ENCODE measurements around the gene PILRB. TPM values are rescaled to one million over a fixed set of nuclear protein-coding genes. Genes with fewer than 3 reads are reported as not detected.

Gene PILRB
- total and polyA plus RNA-seq, 9 of the 15 experiments (the other 6 are each of a cell fraction or from before 2014, with no cell fraction given), result 6.2 to 94.6 (median 37.0) TPM

DNA sequence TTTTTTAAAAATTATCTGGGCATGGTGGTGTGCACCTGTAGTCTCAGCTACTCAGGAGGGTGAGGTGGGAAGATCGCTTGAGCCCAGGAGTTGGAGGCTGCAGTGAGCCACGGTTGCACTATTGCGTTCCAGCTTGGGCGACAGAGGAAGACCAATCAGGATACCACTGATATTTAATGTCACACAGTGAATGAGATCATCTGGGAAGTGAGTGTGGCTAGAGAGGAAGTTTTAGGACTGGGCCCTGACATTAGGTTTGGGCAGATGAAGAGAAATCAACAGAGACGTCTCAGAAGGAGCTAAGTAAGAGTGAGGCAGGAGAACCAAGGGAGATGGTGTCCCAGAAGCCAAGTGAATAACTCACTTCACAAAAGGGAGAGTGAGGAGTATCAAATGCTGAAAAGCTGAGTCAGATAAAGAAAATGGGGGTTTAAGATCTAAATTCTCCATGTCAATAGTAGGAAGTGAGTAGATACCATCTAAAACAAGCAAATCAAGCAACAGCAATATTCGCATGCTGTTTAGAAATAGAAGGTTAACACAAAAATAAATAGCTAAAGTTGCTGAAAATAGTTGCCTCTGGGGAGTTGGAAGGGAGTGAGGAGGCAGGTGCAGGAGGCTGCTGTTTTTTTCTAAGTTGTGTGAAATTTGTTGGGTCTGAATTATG, 26.8 kb downstream of the PILRB start:
- ChIA-PET POLR2A (interaction anchor here (0.6 to 1.3 kb wide), 3 partner anchors 9 to 98 kb away, joined by 3 to 4 read pairs (median 3); no protein-coding TSS in a partner anchor), CTCF (ENCODE audit: low intra/inter-chr PET ratio) (no interaction called here)
- H3K4me1 ChIP-seq (replicated peaks in 1 of 2; ENCODE audit: control insufficient read depth in 2 of 2, insufficient read depth in 2 of 2, low read length in 2 of 2), result peaks cover under 1 to 8% of the 10 kb centered on the region in 2 experiments; a peak in 3 of 5 replicates
- BruUV-seq (replicated peaks), result no TSS peak
- H3K4me3 ChIP-seq, result no peak overlapping the region
- H4K20me1 ChIP-seq (replicated peaks; ENCODE audit: control insufficient read depth, insufficient read depth, low read length), result no peaks in the 10 kb centered on the region
- H3K27ac ChIP-seq (ENCODE audit: extremely low read depth, low read depth, low read length), result no peak overlapping the region
- FAIRE-seq (no peak), ATAC-seq (no peak), DNase-seq (ENCODE audit: extremely low read depth in 1 of 4, low spot score in 3 of 4) (no peak)
- H3K9me3 ChIP-seq (replicated peaks; ENCODE audit: control insufficient read depth, insufficient read depth, low read depth, low read length), result no peaks in the 10 kb centered on the region
- H3K36me3 ChIP-seq (ENCODE audit: control insufficient read depth, insufficient read depth, low read length), result no peaks in the 10 kb centered on the region
- peak overlapping the region; percentile 25; the same call in 1 of the 2 replicates for H2AFZ ChIP-seq (ENCODE audit: low read depth, low read length)
- peaks cover 0 to 7% of the 10 kb centered on the region in 2 experiments; a peak in 2 of 5 replicates for H3K27me3 ChIP-seq (ENCODE audit: control insufficient read depth in 2 of 2, insufficient read depth in 2 of 2, low read length in 2 of 2)
- WGBS (ENCODE audit: insufficient coverage, low coverage, missing lambda C conversion rate), result 35% methylated on average over 6 of the region's 6 CpGs
- H3K9me1 ChIP-seq (ENCODE audit: control insufficient read depth, insufficient read depth, low read length), result no peaks in the 10 kb centered on the region
- H3K4me2 ChIP-seq (ENCODE audit: insufficient read depth, low read length), result no peak overlapping the region
- no peak overlapping the region for H3K9ac ChIP-seq (ENCODE audit: insufficient read depth in 1 of 2, low read depth in 2 of 2, low read length in 2 of 2)
- H3K79me2 ChIP-seq (ENCODE audit: control insufficient read depth, insufficient read depth, low read length), result no peaks in the 10 kb centered on the region
- intact Hi-C loops (cut with micrococcal nuclease), result no loop called here
- in situ Hi-C loops (cut with MboI), result no loop called here
- TF ChIP-seq, protein P1, sequence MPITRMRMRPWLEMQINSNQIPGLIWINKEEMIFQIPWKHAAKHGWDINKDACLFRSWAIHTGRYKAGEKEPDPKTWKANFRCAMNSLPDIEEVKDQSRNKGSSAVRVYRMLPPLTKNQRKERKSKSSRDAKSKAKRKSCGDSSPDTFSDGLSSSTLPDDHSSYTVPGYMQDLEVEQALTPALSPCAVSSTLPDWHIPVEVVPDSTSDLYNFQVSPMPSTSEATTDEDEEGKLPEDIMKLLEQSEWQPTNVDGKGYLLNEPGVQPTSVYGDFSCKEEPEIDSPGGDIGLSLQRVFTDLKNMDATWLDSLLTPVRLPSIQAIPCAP (CRISPR knock-in tag; IDR thresholded peaks at IDR 0.05; ENCODE audit: borderline replicate concordance), result no peak
- TF ChIP-seq NCOA4 (IDR thresholded peaks at IDR 0.05; ENCODE audit: partially characterized antibody) (no peak), ZNF197 (CRISPR knock-in tag; IDR thresholded peaks at IDR 0.05; ENCODE audit: low read depth) (no peak), ZNF174 (CRISPR knock-in tag; IDR thresholded peaks at IDR 0.05) (no peak), ATF7 (IDR thresholded peaks at IDR 0.05) (peak; percentile 26; the same call in 1 of the 2 replicates), ZNF717 (CRISPR knock-in tag; IDR thresholded peaks at IDR 0.05) (no peak), NR4A1 (CRISPR knock-in tag; IDR thresholded peaks at IDR 0.05) (no peak), NR4A1 (tag; IDR thresholded peaks at IDR 0.05) (no peak)
- TF ChIP-seq, protein P2, sequence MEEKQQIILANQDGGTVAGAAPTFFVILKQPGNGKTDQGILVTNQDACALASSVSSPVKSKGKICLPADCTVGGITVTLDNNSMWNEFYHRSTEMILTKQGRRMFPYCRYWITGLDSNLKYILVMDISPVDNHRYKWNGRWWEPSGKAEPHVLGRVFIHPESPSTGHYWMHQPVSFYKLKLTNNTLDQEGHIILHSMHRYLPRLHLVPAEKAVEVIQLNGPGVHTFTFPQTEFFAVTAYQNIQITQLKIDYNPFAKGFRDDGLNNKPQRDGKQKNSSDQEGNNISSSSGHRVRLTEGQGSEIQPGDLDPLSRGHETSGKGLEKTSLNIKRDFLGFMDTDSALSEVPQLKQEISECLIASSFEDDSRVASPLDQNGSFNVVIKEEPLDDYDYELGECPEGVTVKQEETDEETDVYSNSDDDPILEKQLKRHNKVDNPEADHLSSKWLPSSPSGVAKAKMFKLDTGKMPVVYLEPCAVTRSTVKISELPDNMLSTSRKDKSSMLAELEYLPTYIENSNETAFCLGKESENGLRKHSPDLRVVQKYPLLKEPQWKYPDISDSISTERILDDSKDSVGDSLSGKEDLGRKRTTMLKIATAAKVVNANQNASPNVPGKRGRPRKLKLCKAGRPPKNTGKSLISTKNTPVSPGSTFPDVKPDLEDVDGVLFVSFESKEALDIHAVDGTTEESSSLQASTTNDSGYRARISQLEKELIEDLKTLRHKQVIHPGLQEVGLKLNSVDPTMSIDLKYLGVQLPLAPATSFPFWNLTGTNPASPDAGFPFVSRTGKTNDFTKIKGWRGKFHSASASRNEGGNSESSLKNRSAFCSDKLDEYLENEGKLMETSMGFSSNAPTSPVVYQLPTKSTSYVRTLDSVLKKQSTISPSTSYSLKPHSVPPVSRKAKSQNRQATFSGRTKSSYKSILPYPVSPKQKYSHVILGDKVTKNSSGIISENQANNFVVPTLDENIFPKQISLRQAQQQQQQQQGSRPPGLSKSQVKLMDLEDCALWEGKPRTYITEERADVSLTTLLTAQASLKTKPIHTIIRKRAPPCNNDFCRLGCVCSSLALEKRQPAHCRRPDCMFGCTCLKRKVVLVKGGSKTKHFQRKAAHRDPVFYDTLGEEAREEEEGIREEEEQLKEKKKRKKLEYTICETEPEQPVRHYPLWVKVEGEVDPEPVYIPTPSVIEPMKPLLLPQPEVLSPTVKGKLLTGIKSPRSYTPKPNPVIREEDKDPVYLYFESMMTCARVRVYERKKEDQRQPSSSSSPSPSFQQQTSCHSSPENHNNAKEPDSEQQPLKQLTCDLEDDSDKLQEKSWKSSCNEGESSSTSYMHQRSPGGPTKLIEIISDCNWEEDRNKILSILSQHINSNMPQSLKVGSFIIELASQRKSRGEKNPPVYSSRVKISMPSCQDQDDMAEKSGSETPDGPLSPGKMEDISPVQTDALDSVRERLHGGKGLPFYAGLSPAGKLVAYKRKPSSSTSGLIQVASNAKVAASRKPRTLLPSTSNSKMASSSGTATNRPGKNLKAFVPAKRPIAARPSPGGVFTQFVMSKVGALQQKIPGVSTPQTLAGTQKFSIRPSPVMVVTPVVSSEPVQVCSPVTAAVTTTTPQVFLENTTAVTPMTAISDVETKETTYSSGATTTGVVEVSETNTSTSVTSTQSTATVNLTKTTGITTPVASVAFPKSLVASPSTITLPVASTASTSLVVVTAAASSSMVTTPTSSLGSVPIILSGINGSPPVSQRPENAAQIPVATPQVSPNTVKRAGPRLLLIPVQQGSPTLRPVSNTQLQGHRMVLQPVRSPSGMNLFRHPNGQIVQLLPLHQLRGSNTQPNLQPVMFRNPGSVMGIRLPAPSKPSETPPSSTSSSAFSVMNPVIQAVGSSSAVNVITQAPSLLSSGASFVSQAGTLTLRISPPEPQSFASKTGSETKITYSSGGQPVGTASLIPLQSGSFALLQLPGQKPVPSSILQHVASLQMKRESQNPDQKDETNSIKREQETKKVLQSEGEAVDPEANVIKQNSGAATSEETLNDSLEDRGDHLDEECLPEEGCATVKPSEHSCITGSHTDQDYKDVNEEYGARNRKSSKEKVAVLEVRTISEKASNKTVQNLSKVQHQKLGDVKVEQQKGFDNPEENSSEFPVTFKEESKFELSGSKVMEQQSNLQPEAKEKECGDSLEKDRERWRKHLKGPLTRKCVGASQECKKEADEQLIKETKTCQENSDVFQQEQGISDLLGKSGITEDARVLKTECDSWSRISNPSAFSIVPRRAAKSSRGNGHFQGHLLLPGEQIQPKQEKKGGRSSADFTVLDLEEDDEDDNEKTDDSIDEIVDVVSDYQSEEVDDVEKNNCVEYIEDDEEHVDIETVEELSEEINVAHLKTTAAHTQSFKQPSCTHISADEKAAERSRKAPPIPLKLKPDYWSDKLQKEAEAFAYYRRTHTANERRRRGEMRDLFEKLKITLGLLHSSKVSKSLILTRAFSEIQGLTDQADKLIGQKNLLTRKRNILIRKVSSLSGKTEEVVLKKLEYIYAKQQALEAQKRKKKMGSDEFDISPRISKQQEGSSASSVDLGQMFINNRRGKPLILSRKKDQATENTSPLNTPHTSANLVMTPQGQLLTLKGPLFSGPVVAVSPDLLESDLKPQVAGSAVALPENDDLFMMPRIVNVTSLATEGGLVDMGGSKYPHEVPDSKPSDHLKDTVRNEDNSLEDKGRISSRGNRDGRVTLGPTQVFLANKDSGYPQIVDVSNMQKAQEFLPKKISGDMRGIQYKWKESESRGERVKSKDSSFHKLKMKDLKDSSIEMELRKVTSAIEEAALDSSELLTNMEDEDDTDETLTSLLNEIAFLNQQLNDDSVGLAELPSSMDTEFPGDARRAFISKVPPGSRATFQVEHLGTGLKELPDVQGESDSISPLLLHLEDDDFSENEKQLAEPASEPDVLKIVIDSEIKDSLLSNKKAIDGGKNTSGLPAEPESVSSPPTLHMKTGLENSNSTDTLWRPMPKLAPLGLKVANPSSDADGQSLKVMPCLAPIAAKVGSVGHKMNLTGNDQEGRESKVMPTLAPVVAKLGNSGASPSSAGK (IDR thresholded peaks at IDR 0.05), result no peak
- TF ChIP-seq, protein P3, sequence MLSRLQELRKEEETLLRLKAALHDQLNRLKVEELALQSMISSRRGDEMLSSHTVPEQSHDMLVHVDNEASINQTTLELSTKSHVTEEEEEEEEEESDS (CRISPR knock-in tag; IDR thresholded peaks at IDR 0.05), result no peak
